SK-N-MC (cell line): ENCODE results near the gene CAMK2A.

Source experiments
- DNase-seq: peaks from one replicate; pipeline ENCODE4 v3.0.0-alpha.2; 2011; ENCODE audit warnings: low read depth, low spot score
- H3K27ac ChIP-seq: fragments of 200-600 bp; sonication (generic); 2 replicates; pipeline ENCODE4 v1.5.1; 2016; ENCODE audit warnings: mixed run types
- H3K36me3 ChIP-seq: fragments of 200-600 bp; sonication (generic); 2 replicates; pipeline ENCODE4 v1.6.1; 2017; ENCODE audit warnings: antibody characterized with exemption, low read length, mixed read lengths; ENCODE audit not compliant: insufficient read depth
- H3K4me3 ChIP-seq: fragments of 200-600 bp; sonication (generic); 2 replicates; pipeline ENCODE4 v1.5.1; 2016
- H3K9ac ChIP-seq: fragments of 200-600 bp; sonication (generic); 2 replicates; pipeline ENCODE4 v1.8.0; 2017; ENCODE audit warnings: mixed run types, mixed read lengths; ENCODE audit not compliant: insufficient read length
- H3K9me3 ChIP-seq: fragments of 200-600 bp; sonication (generic); 2 replicates; pipeline ENCODE4 v1.6.1; 2017; ENCODE audit warnings: low read depth, mild to moderate bottlenecking, antibody characterized with exemption, low read length, moderate library complexity, mixed read lengths
- EZH2 ChIP-seq: fragments of 200-600 bp; sonication (generic); IDR thresholded peaks from one replicate; pipeline ENCODE4 v1.6.1; 2017; ENCODE audit warnings: antibody characterized with exemption
- FOXP2 ChIP-seq: optimal IDR thresholded peaks from 2 replicates; pipeline ENCODE3; 2011; ENCODE audit warnings: mild to moderate bottlenecking, moderate library complexity; ENCODE audit not compliant: insufficient read depth; ENCODE audit errors: extremely low read length, control extremely low read depth
- POLR2AphosphoS5 ChIP-seq: IDR thresholded peaks from 2 replicates; pipeline ENCODE4 v1.6.1; 2012; ENCODE audit warnings: mild to moderate bottlenecking, low read depth, low read length, borderline replicate concordance

CAMK2A gene

DNA sequence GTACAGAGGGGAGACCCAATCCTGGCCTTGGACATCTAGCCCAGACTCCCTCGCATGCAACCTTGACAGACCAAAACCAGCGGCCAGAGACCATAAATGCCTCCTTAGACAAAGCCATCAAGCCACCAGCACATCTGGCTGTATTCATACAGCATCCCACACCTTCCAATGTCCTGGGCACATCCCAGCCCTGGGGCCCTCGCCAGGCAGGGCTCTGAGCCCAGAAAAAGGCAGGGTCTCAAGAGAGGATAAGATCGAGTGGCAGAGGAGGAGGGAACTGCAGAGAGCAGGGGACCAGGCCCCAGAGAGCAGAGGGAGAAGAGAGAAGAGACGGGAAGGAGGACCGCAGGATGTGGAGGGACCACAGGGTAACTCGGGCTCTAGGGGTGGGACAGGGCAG is 45.4 kb downstream of the CAMK2A start:
- no peaks in the 10 kb centered on the region for H3K9me3 ChIP-seq
- no peak overlapping the region for H3K27ac ChIP-seq
- no peak overlapping the region for H3K9ac ChIP-seq
- H3K36me3 ChIP-seq: no peaks in the 10 kb centered on the region
- no peak overlapping the region for H3K4me3 ChIP-seq
- DNase-seq: no peak
- TF ChIP-seq POLR2AphosphoS5 (no peak), EZH2 (no peak), FOXP2 (no peak)

DNA sequence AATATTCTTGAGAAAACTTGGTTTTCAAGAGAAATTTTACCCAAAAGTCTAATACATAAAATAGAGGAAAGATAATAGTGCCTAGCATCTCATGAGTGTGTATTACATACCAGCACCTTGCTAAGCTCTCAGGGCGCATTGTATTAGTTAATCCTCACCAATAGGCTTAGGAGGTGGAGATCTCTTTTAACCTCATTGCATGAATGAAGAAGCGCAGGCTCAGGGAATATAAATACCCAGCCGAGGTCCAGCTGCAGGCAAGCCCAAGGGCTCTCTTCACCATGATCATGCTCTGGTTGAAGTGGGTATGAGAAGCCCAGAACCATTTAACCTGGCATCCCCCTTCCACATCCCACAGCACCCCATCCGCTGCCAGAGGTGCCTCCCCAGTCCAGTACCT is 46.0 kb downstream of the CAMK2A start:
- no peak overlapping the region for H3K4me3 ChIP-seq
- no peaks in the 10 kb centered on the region for H3K9me3 ChIP-seq
- no peak for DNase-seq
- no peaks in the 10 kb centered on the region for H3K36me3 ChIP-seq
- no peak for TF ChIP-seq POLR2AphosphoS5
- TF ChIP-seq EZH2: no peak
- no peak for TF ChIP-seq FOXP2
- H3K9ac ChIP-seq: no peak overlapping the region
- H3K27ac ChIP-seq: no peak overlapping the region

DNA sequence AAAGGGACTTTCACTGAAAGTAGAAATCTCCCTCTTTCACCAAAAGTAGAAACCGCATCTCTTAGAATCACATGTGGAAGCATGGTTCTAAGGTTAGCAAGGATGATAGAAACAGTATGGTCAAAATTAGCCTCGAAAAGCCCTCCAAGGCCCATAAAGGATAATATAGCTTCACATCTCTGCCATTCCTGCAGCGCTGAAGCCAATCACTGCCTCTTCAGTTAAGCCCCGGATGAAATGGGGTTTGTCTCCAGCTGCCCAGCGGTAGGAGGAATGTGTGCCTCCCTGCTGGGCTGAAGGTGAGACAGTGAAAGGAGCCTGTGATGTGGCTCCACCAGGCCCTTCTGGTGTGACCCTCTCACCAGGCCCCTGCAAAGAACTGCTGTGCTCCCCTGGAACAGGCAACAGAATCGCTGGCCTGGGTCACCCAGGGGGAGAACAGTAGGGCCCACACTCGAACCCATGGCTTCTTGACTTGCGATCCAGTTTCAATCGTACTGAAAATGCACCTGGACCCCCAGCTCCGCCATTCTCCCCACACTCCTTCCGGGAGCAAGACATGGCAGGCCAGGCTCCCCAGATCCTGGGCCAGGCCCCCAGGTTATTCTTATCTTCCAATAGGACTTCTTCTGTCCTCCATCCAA is 47.2 kb downstream of the CAMK2A start:
- Histone ChIP-seq H3K9me3 (no peaks in the 10 kb centered on the region), H3K36me3 (no peaks in the 10 kb centered on the region), H3K27ac (no peak overlapping the region), H3K4me3 (no peak overlapping the region), H3K9ac (no peak overlapping the region)
- no peak for TF ChIP-seq POLR2AphosphoS5
- no peak for TF ChIP-seq EZH2
- TF ChIP-seq FOXP2: no peak
- DNase-seq: no peak

DNA sequence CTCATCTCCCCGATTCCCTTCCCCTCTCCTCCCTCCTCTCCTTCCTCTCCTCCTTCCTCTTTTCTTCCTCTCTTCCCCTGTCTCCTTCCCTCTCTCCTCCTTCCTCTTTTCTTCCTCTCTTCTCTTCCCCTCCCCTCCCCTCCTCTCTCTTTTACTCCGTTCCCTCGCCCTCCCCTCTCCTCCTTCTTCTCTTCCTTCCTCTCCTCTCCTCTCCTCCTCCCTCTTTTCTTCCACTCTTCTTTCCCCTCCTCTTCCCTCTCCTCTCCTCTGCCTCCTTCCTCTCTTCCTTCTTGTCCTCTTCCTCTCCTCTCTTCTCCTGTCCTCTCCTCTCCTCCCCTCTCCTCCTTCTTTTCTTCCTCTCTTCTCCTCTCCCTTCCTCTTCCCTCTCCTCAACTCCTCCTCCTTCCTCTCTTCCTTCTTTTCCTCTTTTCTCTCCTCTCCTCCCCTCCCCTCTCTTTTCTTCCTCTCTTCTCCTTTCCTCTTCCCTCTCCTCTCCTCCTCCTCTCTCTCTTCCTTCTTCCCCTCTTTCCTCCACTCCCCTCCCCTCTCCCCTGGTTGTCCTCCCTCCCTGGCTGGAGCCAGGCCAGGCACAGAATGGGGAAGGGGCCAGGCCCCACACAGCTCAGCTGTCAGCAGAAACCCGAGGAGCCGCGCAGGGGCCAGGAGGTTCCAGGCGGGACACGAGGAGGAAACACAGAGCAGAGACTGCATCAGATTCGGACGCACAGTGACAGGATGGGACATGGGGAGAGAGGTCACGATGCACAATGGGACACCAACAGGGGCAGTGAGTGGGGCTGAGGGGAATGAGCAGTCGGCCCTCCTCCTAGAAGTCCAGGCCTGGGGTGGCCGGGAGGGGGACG is 48.0 kb downstream of the CAMK2A start:
- H3K9ac ChIP-seq: no peak overlapping the region
- no peaks in the 10 kb centered on the region for H3K9me3 ChIP-seq
- H3K27ac ChIP-seq: no peak overlapping the region
- no peak overlapping the region for H3K4me3 ChIP-seq
- TF ChIP-seq FOXP2 (no peak), EZH2 (no peak), POLR2AphosphoS5 (no peak)
- no peak for DNase-seq
- no peaks in the 10 kb centered on the region for H3K36me3 ChIP-seq

DNA sequence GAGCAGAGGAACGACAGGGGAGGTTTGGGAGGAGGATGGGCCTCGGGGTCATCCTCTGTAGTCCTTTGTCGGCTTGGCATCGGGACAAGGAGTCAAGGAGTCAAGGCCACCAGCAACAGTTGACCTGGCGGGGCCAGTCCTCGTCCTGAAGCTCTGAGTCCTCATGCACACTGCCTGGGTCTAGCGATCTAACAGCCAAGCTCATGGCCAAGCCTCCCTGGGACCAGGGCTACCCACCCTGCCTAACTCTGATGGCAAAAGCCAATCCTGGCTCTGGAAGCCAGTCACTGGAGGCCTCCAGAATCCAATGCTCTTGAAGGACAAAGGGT is 49.8 kb downstream of the CAMK2A start:
- no peak for DNase-seq
- Histone ChIP-seq H3K4me3 (no peak overlapping the region), H3K36me3 (no peaks in the 10 kb centered on the region), H3K27ac (no peak overlapping the region), H3K9ac (no peak overlapping the region), H3K9me3 (no peaks in the 10 kb centered on the region)
- TF ChIP-seq POLR2AphosphoS5 (no peak), EZH2 (no peak), FOXP2 (no peak)

DNA sequence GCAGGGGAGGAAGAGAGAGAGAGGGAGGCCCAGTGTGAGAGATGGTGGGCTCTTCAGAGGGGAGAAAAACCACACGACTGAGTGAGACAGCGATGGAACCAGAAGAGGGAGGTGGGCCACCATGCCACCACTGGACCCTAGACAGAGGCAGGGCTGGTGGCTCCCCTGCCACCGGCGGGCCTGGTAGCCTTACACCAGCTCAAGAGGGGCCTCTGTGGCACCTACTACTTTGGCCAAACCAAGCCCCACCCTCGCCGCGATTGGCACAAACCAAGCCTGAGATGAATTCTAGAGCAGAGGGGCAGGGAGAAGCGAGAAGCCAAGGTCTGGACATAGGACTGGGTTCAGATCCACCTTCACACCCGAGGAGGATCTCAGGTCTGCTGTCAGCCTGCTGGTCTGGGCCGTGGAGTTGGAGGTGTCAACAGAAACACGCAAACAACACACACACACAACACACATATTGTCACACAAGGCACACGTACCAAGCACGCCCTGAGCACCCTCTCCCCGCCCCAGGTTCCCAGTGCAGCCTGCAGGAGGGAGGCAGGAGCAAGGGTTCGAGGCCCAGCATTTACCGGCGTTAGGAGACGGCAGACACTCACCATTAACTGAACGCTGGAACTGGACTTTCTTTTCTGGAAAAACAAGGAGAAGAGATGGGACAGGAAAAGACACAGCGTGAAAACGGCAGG is 50.3 kb downstream of the CAMK2A start:
- Histone ChIP-seq H3K4me3 (no peak overlapping the region), H3K36me3 (no peaks in the 10 kb centered on the region), H3K27ac (no peak overlapping the region), H3K9ac (no peak overlapping the region), H3K9me3 (no peaks in the 10 kb centered on the region)
- no peak for DNase-seq
- TF ChIP-seq FOXP2: no peak
- TF ChIP-seq POLR2AphosphoS5: no peak
- TF ChIP-seq EZH2: no peak

DNA sequence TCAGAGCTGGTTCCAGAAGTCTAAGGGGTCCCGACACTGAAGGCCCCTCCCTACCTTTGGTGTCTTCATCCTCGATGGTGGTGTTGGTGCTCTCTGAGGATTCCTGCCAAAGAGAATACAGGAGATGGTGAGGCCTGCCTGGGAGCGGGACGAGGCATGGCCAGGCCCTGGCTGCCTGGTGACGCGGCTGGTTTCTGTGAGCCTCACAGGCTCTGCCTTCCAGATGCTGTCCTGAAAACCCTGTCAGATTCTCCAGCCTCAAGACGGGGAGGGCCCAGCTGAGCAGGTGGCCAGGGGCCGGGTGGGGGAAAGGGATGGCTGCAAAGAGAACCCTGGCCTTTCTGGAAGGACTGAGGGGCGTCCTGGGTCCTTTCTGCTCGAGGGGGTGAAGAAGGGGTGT is 50.9 kb downstream of the CAMK2A start:
- no peak overlapping the region for H3K9ac ChIP-seq
- H3K36me3 ChIP-seq: no peaks in the 10 kb centered on the region
- H3K9me3 ChIP-seq: no peaks in the 10 kb centered on the region
- H3K27ac ChIP-seq: no peak overlapping the region
- TF ChIP-seq POLR2AphosphoS5 (no peak), EZH2 (no peak), FOXP2 (no peak)
- H3K4me3 ChIP-seq: no peak overlapping the region
- no peak for DNase-seq

DNA sequence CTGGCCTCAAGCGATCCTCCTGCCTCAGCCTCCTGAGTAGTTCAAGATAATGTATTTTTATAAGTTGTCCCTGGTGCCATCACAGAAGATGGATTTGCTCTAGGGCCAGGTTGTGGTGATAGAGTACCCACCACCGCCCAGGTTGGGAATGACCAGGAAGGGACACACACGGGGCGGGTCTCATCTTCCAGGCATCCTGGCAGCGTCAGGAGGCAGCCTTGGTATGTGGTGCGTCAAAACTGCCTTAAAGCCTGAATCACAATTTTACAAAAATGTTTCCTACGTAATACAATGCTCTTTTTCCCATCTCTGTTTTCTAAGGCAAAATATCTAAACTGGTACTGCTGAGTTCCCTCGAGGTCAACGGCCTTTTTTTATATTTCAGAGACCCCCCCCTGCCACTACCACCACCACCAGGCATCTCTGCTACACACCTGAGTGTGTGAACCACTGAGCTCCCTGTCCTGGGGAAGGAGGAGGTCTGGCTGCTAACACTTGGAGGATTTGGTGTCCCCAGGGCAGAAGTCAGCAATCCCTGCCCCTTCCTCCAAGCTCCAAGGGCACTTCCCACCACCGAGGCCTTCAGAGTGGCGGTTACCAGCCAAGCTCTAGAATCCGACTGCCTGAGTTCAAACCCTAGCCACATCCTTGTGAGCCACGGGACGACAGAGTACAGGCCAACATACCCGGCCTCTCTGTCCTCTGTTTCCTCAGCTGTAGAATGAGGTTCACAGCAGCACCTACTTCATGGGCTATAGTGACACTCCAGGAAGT is 52.4 kb downstream of the CAMK2A start:
- no peak for TF ChIP-seq FOXP2
- TF ChIP-seq POLR2AphosphoS5: no peak
- TF ChIP-seq EZH2: no peak
- Histone ChIP-seq H3K36me3 (no peaks in the 10 kb centered on the region), H3K9ac (no peak overlapping the region), H3K9me3 (no peaks in the 10 kb centered on the region), H3K4me3 (no peak overlapping the region), H3K27ac (no peak overlapping the region)
- DNase-seq: no peak
